Heart right ventricle (tissue), 16 donors: ENCODE results near the gene ITIH3. TPM values are rescaled to one million over a fixed set of nuclear protein-coding genes. Genes with fewer than 3 reads are reported as not detected.

Experiments
- ATAC-seq, 8 donors: fragments of 200-7000 bp; cut with Tn5 transposase; one replicate each; pipeline ENCODE4 v1.9.1; 2020; ENCODE audit warnings: mild to moderate bottlenecking in 8 of 8, moderate library complexity in 8 of 8, moderate number of reproducible peaks in 1 of 8
- DNase-seq, 2 donors: peaks; one replicate each; pipeline ENCODE4 v3.0.0-alpha.2; 2020
- H3K27ac ChIP-seq, 10 donors: fragments of 200-600 bp; sonication (generic) in 2 of 10; one replicate each; pipeline versions ENCODE4 v1.5.0 to v1.8.0; 2020 to 2022; ENCODE audit warnings: mild to moderate bottlenecking in 3 of 10
- H3K27me3 ChIP-seq, 7 donors: fragments of 200-600 bp; one replicate each; pipeline ENCODE4 v1.8.0; 2021 to 2022; ENCODE audit warnings: mild to moderate bottlenecking in 2 of 7
- H3K36me3 ChIP-seq, 9 donors: fragments of 200-600 bp; sonication (generic) in 1 of 9; one replicate each; pipeline versions ENCODE4 v1.5.0 to v1.8.0; 2020 to 2022; ENCODE audit warnings: mild to moderate bottlenecking in 2 of 9
- H3K4me1 ChIP-seq, 9 donors: fragments of 200-600 bp; sonication (generic) in 1 of 9; one replicate each; pipeline versions ENCODE4 v1.5.0 to v1.8.0; 2020 to 2022; ENCODE audit warnings: mild to moderate bottlenecking in 4 of 9
- H3K4me3 ChIP-seq, 10 donors: fragments of 200-600 bp; sonication (generic) in 2 of 10; one replicate each; pipeline versions ENCODE4 v1.5.0 to v1.8.0; 2020 to 2022; ENCODE audit warnings: mild to moderate bottlenecking in 7 of 10, moderate library complexity in 2 of 10
- H3K9me3 ChIP-seq, 11 donors: fragments of 200-600 bp in 10 of 11; sonication (generic) in 2 of 11; one replicate each; pipeline versions ENCODE4 v1.5.0 to v1.8.0; 2013 to 2022; ENCODE audit warnings: mild to moderate bottlenecking in 2 of 11, control low read depth in 1 of 11, moderate library complexity in 1 of 11
- WGBS, 2 donors: extraction: QIAGEN DNeasy Blood & Tissue Kit; methylation state at CpG; one replicate each; pipeline ENCODE4 v1.1.7; 2013; ENCODE audit warnings: inconsistent platforms in 1 of 2; 5-methylcytosine and 5-hydroxymethylcytosine counted together
- intact Hi-C, 10 donors: fragments of 100-400 bp; cut with DNase I; formaldehyde crosslinking; loops; one replicate each; pipeline versions ENCODE4 v1.11.1 to v1.14.2; 2022
- polyA plus RNA-seq, 2 donors: library from polyadenylated mRNA; stranded (reverse); fragments of 200-250 nt; gene quantifications; one replicate each; pipeline ENCODE4 v1.2.3, GENCODE V29; 2013
- total RNA-seq, 10 donors: library from RNA; stranded (reverse); fragmentation: NEBNext Ultra II Directional in 3 of 10; extraction: Animal tissue kit (Norgen Biotek cat#: 25700) in 3 of 10; gene quantifications; one replicate each; pipeline versions ENCODE4 v1.2.1 to v1.2.4, GENCODE V29; 2021 to 2023
- TF ChIP-seq, protein P1 (sequence below), 9 donors: fragments of 200-600 bp; sonication (generic) in 2 of 9; IDR thresholded peaks; one replicate each; pipeline versions ENCODE4 v1.5.0 to v1.8.0; 2021 to 2022; ENCODE audit warnings: antibody characterized with exemption in 9 of 9, mild to moderate bottlenecking in 5 of 9, moderate library complexity in 1 of 9
- donor health status: Arrhythmogenic right ventricular cardiomyopathy.
- donor health status: ischemic (EF 13 %, LVEDD 7.1; RV severe dilation, severe dysfunction).
- donor health status: healthy with polysubstance abuse.
- donor health status: DM: no; HTN: yes; CAD: no.
- donor health status: DM: no; HTN: no; CAD: no.
- donor health status: ischemic (EF 25% LVEDD 6.9; RV normal size, moderate dysfunction).
- donor health status: ischemic (EF 25% LVEDD 5.7; RV mildly dilated, moderate dysfunction).
- donor health status: healthy.
- donor health status: DM: yes; HTN: yes; CAD: no.
- donor health status: Ischemic cardiomyopathy.
- donor health status: ischemic (EF 35%, LVEDD 5.7; RV mildly dilated, moderate dysfunction).
- donor health status: nonischemic (EF 11% LVEDD 7.7; RV severe dilation, severe dysfunction).
- donor health status: DM: yes; HTN: yes; CAD: no.
- donor health status: PGD.
- donor health status: ischemic (EF 29% LVEDD 5.4; RV normal size, mild dysfunction).
- donor health status: nonischemic (EF 23%, LVEDD 6.1; RV moderate dilation, normal function).

Gene ITIH3
- total and polyA plus RNA-seq, 12 donors = 0.13 to 1.3 (median 0.52) TPM

DNA sequence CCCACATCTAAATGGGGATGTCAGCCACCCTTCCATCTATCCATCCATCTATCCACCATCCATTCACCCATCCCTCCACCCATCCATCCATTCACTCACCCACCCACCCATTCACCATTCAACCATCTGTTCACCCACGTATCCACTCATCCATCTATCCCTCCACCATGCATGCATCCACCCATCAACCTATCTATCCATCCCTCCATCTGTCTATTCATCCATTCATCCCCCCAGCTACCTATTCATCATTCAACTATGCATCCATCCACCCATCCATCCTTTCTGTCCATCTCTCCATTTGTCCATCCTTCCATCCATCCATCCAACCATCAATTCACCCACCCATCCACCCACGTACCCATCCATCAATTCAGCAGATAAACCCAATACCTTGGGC, 14.6 kb downstream of the ITIH3 start:
- Histone ChIP-seq H3K9me3 (no peaks in the 10 kb centered on the region), H3K4me1 (no peaks in the 10 kb centered on the region), H3K27ac (no peak overlapping the region), H3K4me3 (no peak overlapping the region), H3K27me3 (no peaks in the 10 kb centered on the region), H3K36me3 (no peaks in the 10 kb centered on the region)
- WGBS, 2 donors = 79 to 84% methylated on average over 2 of the region's 2 CpGs
- TF ChIP-seq, protein P1, sequence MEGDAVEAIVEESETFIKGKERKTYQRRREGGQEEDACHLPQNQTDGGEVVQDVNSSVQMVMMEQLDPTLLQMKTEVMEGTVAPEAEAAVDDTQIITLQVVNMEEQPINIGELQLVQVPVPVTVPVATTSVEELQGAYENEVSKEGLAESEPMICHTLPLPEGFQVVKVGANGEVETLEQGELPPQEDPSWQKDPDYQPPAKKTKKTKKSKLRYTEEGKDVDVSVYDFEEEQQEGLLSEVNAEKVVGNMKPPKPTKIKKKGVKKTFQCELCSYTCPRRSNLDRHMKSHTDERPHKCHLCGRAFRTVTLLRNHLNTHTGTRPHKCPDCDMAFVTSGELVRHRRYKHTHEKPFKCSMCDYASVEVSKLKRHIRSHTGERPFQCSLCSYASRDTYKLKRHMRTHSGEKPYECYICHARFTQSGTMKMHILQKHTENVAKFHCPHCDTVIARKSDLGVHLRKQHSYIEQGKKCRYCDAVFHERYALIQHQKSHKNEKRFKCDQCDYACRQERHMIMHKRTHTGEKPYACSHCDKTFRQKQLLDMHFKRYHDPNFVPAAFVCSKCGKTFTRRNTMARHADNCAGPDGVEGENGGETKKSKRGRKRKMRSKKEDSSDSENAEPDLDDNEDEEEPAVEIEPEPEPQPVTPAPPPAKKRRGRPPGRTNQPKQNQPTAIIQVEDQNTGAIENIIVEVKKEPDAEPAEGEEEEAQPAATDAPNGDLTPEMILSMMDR (IDR thresholded peaks at IDR 0.05) = no peak
- ATAC-seq (no peak), DNase-seq (no peak)
- intact Hi-C loops = no loop called here

DNA sequence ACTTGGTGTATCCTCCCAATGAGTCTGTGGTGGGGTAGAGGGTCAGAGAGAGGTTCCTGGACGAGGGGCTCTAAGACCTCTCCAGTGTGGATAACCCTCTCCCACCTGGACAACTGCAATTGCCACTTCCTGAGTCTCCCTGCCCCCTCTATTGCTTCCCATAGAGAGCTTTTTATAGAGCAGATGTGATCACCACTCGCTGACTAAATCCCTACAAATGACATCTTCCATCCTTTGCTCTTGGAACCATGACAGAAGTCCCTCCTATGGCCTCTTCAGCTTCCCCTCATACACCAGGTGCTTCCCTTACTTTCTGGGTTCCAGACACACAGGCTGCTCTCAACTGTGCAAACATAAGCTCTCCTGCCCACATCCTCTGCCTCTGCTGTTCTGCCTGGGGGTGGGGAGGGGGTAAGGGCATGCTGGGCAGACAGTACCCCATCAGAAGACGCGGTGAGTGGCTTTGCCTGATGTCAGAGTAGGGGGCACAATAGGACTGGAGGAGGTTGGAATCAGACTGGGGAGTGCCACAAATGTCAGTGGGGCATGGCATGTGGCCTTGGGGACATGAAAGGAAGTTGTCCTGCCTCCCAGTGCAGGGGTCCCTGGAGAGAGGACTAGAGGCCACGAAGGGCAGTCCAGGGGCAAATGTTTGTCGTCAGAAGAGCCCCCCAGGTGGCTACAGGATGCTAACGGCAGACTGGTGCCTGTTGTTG, 15.2 kb downstream of the ITIH3 start:
- no peak overlapping the region for H3K27ac ChIP-seq
- H3K27me3 ChIP-seq = no peaks in the 10 kb centered on the region
- DNase-seq (no peak), ATAC-seq (no peak)
- TF ChIP-seq, protein P1 (IDR thresholded peaks at IDR 0.05) = no peak
- WGBS, 2 donors = 45 to 61% methylated on average over 7 of the region's 7 CpGs
- intact Hi-C loops = no loop called here
- H3K4me1 ChIP-seq = no peaks in the 10 kb centered on the region
- H3K9me3 ChIP-seq = no peaks in the 10 kb centered on the region
- no peak overlapping the region for H3K4me3 ChIP-seq
- H3K36me3 ChIP-seq = no peaks in the 10 kb centered on the region

DNA sequence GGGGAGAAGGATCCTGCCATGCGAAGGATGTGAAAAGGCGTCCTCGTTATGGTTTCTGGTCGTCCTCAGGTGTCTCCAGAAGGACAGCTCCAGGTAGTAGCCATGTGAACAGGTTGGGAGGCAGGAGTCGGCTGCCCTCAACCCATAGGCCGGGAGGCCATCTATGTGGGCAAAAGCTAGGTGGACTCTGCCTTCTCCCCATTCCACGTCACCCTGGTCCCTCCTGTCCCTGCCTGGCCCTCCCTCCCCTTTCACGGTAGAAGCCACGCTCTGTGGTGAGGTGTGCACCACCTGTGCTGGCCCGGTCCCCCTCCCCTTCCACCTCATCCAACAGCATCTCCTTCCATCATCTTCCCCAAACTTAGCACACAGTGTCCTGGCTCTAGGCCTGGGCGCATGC, 16.3 kb downstream of the ITIH3 start:
- WGBS, 2 donors = 91 to 93% methylated on average over 11 of the region's 11 CpGs
- TF ChIP-seq, protein P1 (IDR thresholded peaks at IDR 0.05) = no peak
- DNase-seq = no peak
- Histone ChIP-seq H3K4me3 (no peak overlapping the region), H3K27me3 (no peaks in the 10 kb centered on the region), H3K9me3 (no peaks in the 10 kb centered on the region), H3K4me1 (no peaks in the 10 kb centered on the region), H3K27ac (no peak overlapping the region), H3K36me3 (no peaks in the 10 kb centered on the region)
- ATAC-seq = no peak
- intact Hi-C loops = no loop called here

DNA sequence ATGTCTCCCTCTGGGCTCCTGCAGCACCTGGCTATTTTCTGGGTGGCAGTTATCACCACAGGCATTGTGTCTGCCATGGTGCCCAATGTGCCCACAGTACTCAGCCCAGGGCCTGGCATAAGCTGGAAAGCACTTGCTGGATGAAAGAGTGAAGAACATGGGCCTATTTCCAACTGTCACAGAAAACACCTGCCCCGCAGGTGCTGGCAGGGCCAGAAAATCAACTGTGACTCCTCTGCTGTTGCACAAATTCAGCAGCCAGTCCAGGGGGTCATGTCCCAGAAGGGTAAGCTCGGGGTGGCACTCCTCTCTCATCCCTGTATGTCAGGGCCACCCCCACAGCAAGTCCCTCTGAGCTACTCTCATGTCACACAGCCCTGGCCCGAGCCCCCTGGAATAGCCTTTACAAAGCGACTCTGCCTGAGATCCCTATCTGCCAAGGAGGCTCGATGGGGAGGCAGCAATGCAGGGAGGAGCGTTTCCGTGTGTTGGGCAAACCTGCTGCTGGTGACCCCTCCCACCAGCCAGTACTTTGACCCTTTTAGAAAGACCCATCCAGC, 16.9 kb downstream of the ITIH3 start:
- no peak overlapping the region for H3K27ac ChIP-seq
- WGBS, 2 donors = 84 to 93% methylated on average over 7 of the region's 7 CpGs
- TF ChIP-seq, protein P1 (IDR thresholded peaks at IDR 0.05) = no peak
- no peaks in the 10 kb centered on the region for H3K4me1 ChIP-seq
- no peak for ATAC-seq
- no peaks in the 10 kb centered on the region for H3K27me3 ChIP-seq
- no peaks in the 10 kb centered on the region for H3K36me3 ChIP-seq
- no peak for DNase-seq
- intact Hi-C loops = no loop called here
- H3K4me3 ChIP-seq = no peak overlapping the region
- H3K9me3 ChIP-seq = no peaks in the 10 kb centered on the region
